ENCODE data around the gene CCDC169. TPM values are rescaled to one million over a fixed set of nuclear protein-coding genes. Genes with fewer than 3 reads are reported as not detected.
A peak's percentile ranks its signal among the peaks of the same experiment; 100 is the strongest.

The CCDC169 gene
- 0.54 and 0.83 TPM in 2 replicates for total RNA-seq (2012; rRNA removed)
- 0.62 TPM in 2 replicates for polyA plus RNA-seq (2012; rRNA removed)
- polyA plus RNA-seq (2012; cell fraction: cytosol; rRNA removed) = 0.10 TPM in 2 replicates
- polyA plus RNA-seq (2012; cell fraction: nucleus; rRNA removed; ENCODE audit: low replicate concordance) = 0.08 and 0.56 TPM in 2 replicates
- Bru-seq, nascent RNA = percentile 27 among the genes with signal in this experiment
- BruChase-seq, experiment 1, labeled RNA remaining after a 6-hour chase = percentile 40 among the genes with signal in this experiment
- percentile 43 among the genes with signal in this experiment for BruChase-seq, experiment 2, labeled RNA remaining after a 2-hour chase
- long read RNA-seq, partial matches to known transcripts = 0 of 2 reads
- long read RNA-seq, other reads (novel, unspliced or antisense) = 2 of 2 reads

DNA sequence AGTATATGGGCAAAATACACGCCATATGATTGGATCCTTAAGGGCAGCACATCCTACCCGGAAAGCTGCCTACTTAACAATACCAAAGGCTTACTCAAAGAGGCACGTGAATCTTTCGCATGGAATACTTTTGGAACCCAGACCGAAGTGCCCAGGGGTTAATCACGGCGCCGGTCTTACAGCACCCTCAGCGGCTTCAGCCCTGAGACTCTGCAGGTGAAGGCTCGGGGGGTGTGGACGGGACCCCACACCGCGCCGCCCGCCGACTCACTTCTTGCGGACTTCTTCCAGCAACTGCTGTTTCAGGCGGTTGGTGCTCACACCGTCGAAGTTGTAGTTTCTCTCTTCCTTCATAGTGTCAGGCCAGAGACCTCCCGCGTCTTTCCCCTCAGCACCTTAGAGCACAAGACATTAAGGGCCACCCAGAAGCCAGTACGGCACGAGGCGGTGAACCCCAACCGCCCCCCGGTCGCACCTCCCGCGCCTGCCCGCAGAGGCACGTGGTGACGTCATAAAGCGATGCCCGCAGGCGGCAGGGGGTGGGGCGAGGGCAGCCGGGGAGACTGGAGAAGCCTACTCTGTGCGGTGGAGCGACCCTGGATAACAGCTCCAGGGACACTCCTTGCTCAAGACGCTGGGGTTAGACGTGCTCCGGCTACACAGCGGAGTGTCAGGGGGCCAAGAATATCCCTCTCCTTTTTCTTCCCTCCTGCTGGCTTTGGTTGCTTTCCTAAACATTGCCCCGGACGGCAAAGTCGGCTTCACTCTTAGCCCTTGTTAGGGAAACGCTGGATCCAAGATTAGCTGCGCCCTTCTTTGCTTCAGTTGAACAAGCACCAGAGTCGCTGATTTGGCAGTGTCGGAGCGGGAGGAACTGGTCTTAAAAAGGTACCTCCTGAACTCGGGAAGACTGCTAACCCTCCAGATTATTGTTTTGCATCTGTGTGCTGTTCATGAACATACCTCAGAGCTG lies at the start of gene CCDC169:
Gene CCDC169, minus strand, starts transcription at position 449 of the 973 bp plus-strand sequence. Its CDS starts 95 bp downstream, at position 354.
- H3K9ac ChIP-seq (ENCODE audit: low read depth, low read length) = peak within 1 kb of the TSS; percentile 79
- H3K36me3 ChIP-seq (ENCODE audit: control insufficient read depth, insufficient read depth, low read length) = no peaks in the 10 kb centered on the region
- dilution Hi-C loops (cut with HindIII; ENCODE audit: low sequenced_read_pairs, unreplicated experiment) = no loop called here
- peak within 1 kb of the TSS; percentile 86 for H2BK20ac ChIP-seq (ENCODE audit: low read depth, low read length)
- H2AFZ ChIP-seq (replicated peaks; ENCODE audit: low read length, poor library complexity) = peak within 1 kb of the TSS; percentile 99
- H3K23ac ChIP-seq (ENCODE audit: low read depth, low read length) = peak within 1 kb of the TSS; percentile 94
- peak within 1 kb of the TSS; percentile 77 for H2BK120ac ChIP-seq (ENCODE audit: low read depth, low read length)
- peak; percentile 93 for ATAC-seq (ENCODE audit: low read depth)
- no peak within 1 kb of the TSS for H2BK5ac ChIP-seq (ENCODE audit: low read depth, low read length, poor library complexity, severe bottlenecking)
- 3% methylated on average over 9 of the region's 53 CpGs; no CpG with 5 or more reads in 1 of the 2 experiments for WGBS, 2 experiments (ENCODE audit: extremely low coverage in 2 of 2, insufficient read length in 1 of 2)
- no peaks in the 10 kb centered on the region for H4K20me1 ChIP-seq (ENCODE audit: insufficient read depth, low read length)
- peak within 1 kb of the TSS; percentile 84 for H4K5ac ChIP-seq (ENCODE audit: low read depth, low read length)
- no peaks in the 10 kb centered on the region for H3K9me3 ChIP-seq (ENCODE audit: control insufficient read depth, insufficient read depth, low read length)
- peak within 1 kb of the TSS; percentile 56 for H3K27ac ChIP-seq (ENCODE audit: insufficient read depth, low read length)
- in situ Hi-C loops (cut with MboI; ENCODE audit: low sequenced_read_pairs) = no loop called here
- peak within 1 kb of the TSS; percentile 70; the same call in 1 of the 3 replicates for H2BK15ac ChIP-seq (ENCODE audit: low read depth, low read length)
- H2AK9ac ChIP-seq (replicated peaks; ENCODE audit: low read depth, low read length, poor library complexity) = peak within 1 kb of the TSS; percentile 48
- H2AK5ac ChIP-seq (ENCODE audit: low read depth, low read length) = no peak within 1 kb of the TSS; the same call in 1 of the 2 replicates
- peak within 1 kb of the TSS; percentile 68 for H3K18ac ChIP-seq (ENCODE audit: low read depth, low read length)
- H3K14ac ChIP-seq (replicated peaks; ENCODE audit: low read depth, low read length) = peak within 1 kb of the TSS; percentile 97
- H3K56ac ChIP-seq (ENCODE audit: extremely low read depth, insufficient read depth, low read length) = peak within 1 kb of the TSS; percentile 70
- BruUV-seq (replicated peaks) = no TSS peak
- H3K4me1 ChIP-seq (ENCODE audit: control insufficient read depth, insufficient read depth, low read length) = peaks cover 2% of the 10 kb centered on the region; the same call in 1 of the 2 replicates
- H3K4me2 ChIP-seq (ENCODE audit: low read depth, low read length) = peak within 1 kb of the TSS; percentile 87
- no peaks in the 10 kb centered on the region for H3K9me1 ChIP-seq (ENCODE audit: insufficient read depth, low read length)
- ChIA-PET POLR2A (ENCODE audit: unreplicated experiment) (interaction anchor here (0.6 kb wide), 1 partner anchor 45 kb away, joined by 9 read pairs; no protein-coding TSS in a partner anchor), CTCF (interaction anchor here (0.6 to 1.9 kb wide), 5 partner anchors 10 to 48 kb away, joined by 3 to 5 read pairs (median 4); partner anchors contain the start of gene SPART)
- H3K79me1 ChIP-seq (ENCODE audit: low read depth in 1 of 2, low read length in 2 of 2) = no peaks in the 10 kb centered on the region
- peak within 1 kb of the TSS; percentile 84 for H3K4ac ChIP-seq (ENCODE audit: low read depth, low read length)
- H4K91ac ChIP-seq (ENCODE audit: insufficient read depth, low read depth, low read length) = peak within 1 kb of the TSS; percentile 91
- no peaks in the 10 kb centered on the region for H3K27me3 ChIP-seq (ENCODE audit: control insufficient read depth, insufficient read depth, low read length)
- peak within 1 kb of the TSS; percentile 56 to 98 for H4K8ac ChIP-seq (ENCODE audit: low read depth in 2 of 2, low read length in 2 of 2)
- peak; percentile 51 for DNase-seq
- peak within 1 kb of the TSS; percentile 67 for H3K4me3 ChIP-seq (ENCODE audit: insufficient read depth, low read depth, low read length)
- TF ChIP-seq SMC3 (IDR thresholded peaks at IDR 0.05; ENCODE audit: low read depth, low read length) (no peak), RFX5 (IDR thresholded peaks at IDR 0.05; ENCODE audit: low read depth, low read length) (no peak), MAZ (IDR thresholded peaks at IDR 0.05; ENCODE audit: borderline replicate concordance, low read depth, low read length) (peak; percentile 53; the same call in 1 of the 2 replicates), BHLHE40 (IDR thresholded peaks at IDR 0.05; ENCODE audit: low read depth, low read length) (peak; percentile 84), CHD1 (IDR thresholded peaks at IDR 0.05; ENCODE audit: low read depth, low read length) (no peak), RCOR1 (IDR thresholded peaks at IDR 0.05; ENCODE audit: insufficient replicate concordance, low read length) (no peak), POLR2A (IDR thresholded peaks at IDR 0.05; ENCODE audit: low read depth, low read length) (no peak)
- TF ChIP-seq, protein P1, sequence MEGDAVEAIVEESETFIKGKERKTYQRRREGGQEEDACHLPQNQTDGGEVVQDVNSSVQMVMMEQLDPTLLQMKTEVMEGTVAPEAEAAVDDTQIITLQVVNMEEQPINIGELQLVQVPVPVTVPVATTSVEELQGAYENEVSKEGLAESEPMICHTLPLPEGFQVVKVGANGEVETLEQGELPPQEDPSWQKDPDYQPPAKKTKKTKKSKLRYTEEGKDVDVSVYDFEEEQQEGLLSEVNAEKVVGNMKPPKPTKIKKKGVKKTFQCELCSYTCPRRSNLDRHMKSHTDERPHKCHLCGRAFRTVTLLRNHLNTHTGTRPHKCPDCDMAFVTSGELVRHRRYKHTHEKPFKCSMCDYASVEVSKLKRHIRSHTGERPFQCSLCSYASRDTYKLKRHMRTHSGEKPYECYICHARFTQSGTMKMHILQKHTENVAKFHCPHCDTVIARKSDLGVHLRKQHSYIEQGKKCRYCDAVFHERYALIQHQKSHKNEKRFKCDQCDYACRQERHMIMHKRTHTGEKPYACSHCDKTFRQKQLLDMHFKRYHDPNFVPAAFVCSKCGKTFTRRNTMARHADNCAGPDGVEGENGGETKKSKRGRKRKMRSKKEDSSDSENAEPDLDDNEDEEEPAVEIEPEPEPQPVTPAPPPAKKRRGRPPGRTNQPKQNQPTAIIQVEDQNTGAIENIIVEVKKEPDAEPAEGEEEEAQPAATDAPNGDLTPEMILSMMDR (conservative IDR thresholded peaks at IDR 0.05; ENCODE audit: low read depth, low read length) = no peak
- TF ChIP-seq, protein P2, sequence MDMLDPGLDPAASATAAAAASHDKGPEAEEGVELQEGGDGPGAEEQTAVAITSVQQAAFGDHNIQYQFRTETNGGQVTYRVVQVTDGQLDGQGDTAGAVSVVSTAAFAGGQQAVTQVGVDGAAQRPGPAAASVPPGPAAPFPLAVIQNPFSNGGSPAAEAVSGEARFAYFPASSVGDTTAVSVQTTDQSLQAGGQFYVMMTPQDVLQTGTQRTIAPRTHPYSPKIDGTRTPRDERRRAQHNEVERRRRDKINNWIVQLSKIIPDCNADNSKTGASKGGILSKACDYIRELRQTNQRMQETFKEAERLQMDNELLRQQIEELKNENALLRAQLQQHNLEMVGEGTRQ (IDR thresholded peaks at IDR 0.05; ENCODE audit: low read depth, low read length) = peak; percentile 13; the same call in 1 of the 2 replicates
- intact Hi-C loops (cut with micrococcal nuclease) = loop anchor here (1.0 to 5.0 kb wide), 2 partner anchors 50 to 98 kb away; partner anchors contain the start of gene SPART

Data from IMR-90 (cell line).